ENCODE measurements around the gene MCUB. TPM values are rescaled to one million over a fixed set of nuclear protein-coding genes. Genes with fewer than 3 reads are reported as not detected.
A peak's percentile ranks its signal among the peaks of the same experiment; 100 is the strongest.

Gene MCUB
- total and polyA plus RNA-seq, 2 of the 13 experiments (the other 11 are each of a cell fraction or from before 2014, with no cell fraction given): 0.95 to 2.2 TPM

DNA sequence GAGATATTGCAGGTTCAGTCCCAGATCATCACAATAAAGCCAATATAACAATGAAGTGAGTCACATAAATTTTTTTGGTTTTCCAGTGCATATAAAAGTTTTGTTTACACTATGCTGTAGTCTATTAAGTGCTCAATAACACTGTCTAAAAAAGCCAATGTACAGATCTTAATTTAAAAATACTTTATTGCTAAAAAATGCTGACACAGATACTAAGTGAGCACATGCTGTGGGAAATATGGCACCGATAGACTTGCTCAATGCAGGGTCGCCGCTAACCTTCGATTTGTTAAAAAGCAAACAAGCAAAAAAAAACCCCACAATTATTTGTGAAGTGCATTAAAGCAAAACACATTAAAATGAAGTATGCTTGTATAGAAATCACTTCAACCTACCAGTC lies 159.6 kb downstream of the MCUB start:
- CTCF ChIA-PET (ENCODE audit: low intra/inter-chr PET ratio, low total read pairs): no interaction called here
- Histone ChIP-seq H2AFZ (ENCODE audit: low read length) (no peak overlapping the region), H4K20me1 (ENCODE audit: insufficient read depth, low read length) (no peaks in the 10 kb centered on the region), H3K4me2 (ENCODE audit: low read depth, low read length) (no peak overlapping the region), H3K9ac (ENCODE audit: insufficient read depth, low read depth, low read length) (no peak overlapping the region), H3K4me3 (replicated peaks in 1 of 3; ENCODE audit: insufficient read depth in 1 of 3, low read depth in 2 of 3, low read length in 3 of 3) (no peak overlapping the region), H3K79me2 (ENCODE audit: insufficient read depth, low read length) (peaks cover 15% of the 10 kb centered on the region), H3K27ac (ENCODE audit: extremely low read length, insufficient read depth, low read length) (no peak overlapping the region), H3K36me3 (replicated peaks in 1 of 2; ENCODE audit: control insufficient read depth in 1 of 2, insufficient read depth in 2 of 2, low read length in 2 of 2) (peaks cover 0 to 26% of the 10 kb centered on the region in 2 experiments; a peak in 3 of 5 replicates), H3K27me3 (ENCODE audit: control insufficient read depth in 1 of 2, insufficient read depth in 2 of 2, low read length in 2 of 2) (no peaks in the 10 kb centered on the region; a peak in 1 of 5 replicates), H3K4me1 (ENCODE audit: insufficient read depth, low read length) (peaks cover 7% of the 10 kb centered on the region), H3K9me3 (ENCODE audit: low read length) (no peaks in the 10 kb centered on the region)
- POLR2A ChIA-PET: no interaction called here
- TF ChIP-seq MAFF (IDR thresholded peaks at IDR 0.05; ENCODE audit: low read depth, low read length): peak; percentile 62
- no peak for TF ChIP-seq HNRNPLL (IDR thresholded peaks at IDR 0.05; ENCODE audit: low read depth, low read length, poor library complexity, severe bottlenecking)
- TF ChIP-seq, protein P1, sequence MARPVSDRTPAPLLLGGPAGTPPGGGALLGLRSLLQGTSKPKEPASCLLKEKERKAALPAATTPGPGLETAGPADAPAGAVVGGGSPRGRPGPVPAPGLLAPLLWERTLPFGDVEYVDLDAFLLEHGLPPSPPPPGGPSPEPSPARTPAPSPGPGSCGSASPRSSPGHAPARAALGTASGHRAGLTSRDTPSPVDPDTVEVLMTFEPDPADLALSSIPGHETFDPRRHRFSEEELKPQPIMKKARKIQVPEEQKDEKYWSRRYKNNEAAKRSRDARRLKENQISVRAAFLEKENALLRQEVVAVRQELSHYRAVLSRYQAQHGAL (CRISPR knock-in tag; IDR thresholded peaks at IDR 0.05; ENCODE audit: not compliant biosample characterization): no peak
- TF ChIP-seq, protein P2, sequence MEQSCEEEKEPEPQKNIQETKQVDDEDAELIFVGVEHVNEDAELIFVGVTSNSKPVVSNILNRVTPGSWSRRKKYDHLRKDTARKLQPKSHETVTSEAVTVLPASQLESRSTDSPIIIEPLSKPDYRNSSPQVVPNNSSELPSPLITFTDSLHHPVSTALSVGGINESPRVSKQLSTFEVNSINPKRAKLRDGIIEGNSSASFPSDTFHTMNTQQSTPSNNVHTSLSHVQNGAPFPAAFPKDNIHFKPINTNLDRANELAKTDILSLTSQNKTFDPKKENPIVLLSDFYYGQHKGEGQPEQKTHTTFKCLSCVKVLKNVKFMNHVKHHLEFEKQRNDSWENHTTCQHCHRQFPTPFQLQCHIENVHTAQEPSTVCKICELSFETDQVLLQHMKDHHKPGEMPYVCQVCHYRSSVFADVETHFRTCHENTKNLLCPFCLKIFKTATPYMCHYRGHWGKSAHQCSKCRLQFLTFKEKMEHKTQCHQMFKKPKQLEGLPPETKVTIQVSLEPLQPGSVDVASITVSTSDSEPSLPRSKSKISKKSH (CRISPR knock-in tag; IDR thresholded peaks at IDR 0.05; ENCODE audit: borderline replicate concordance): no peak
- TF ChIP-seq RFX1 (IDR thresholded peaks at IDR 0.05): no peak
- TF ChIP-seq SRY (CRISPR knock-in tag; IDR thresholded peaks at IDR 0.05): no peak
- TF ChIP-seq ZSCAN9 (CRISPR knock-in tag; IDR thresholded peaks at IDR 0.05; ENCODE audit: borderline replicate concordance): no peak
- no peak for TF ChIP-seq MIER2 (CRISPR knock-in tag; IDR thresholded peaks at IDR 0.05)
- no peak for TF ChIP-seq ZNF841 (CRISPR knock-in tag; IDR thresholded peaks at IDR 0.05; ENCODE audit: borderline replicate concordance)
- TF ChIP-seq MAFK (conservative IDR thresholded peaks at IDR 0.05 in 1 of 2, IDR thresholded peaks at IDR 0.05 in 1 of 2; ENCODE audit: low read length in 2 of 2): peak; percentile 49 to 82; a peak in 3 of 4 replicates
- no peak for TF ChIP-seq GABPA (IDR thresholded peaks at IDR 0.05; ENCODE audit: low read depth, low read length)
- TF ChIP-seq GABPA (CRISPR knock-in tag; IDR thresholded peaks at IDR 0.05; ENCODE audit: low read depth): no peak
- TF ChIP-seq ZNF672 (CRISPR knock-in tag; IDR thresholded peaks at IDR 0.05): no peak
- DNase-seq (ENCODE audit: low spot score): no peak
- WGBS (ENCODE audit: low lambda C conversion rate): 96% methylated on average over 4 of the region's 4 CpGs
- intact Hi-C loops (cut with micrococcal nuclease; ENCODE audit: unreplicated experiment): loop anchor here (10.0 kb wide), 2 partner anchors 155 to 285 kb away; partner anchors contain the start of genes MCUB and SEC24B
- no peak for ATAC-seq
- FAIRE-seq: no peak
- in situ Hi-C loops (cut with HindIII; ENCODE audit: extremely low pct_ligation_motif_present, low pct_unique_long_range_greater_than_20kb): loop anchor here (5.0 kb wide), 1 partner anchor 57 kb away; no protein-coding TSS in a partner anchor
- no TSS peak for BruUV-seq (replicated peaks)
